HAP-1 (cell line): Measurements from ENCODE around the gene ITGB4.

Experiments used
- DNase-seq, 2 experiments: peaks; one replicate each; pipeline ENCODE4 v3.0.0-alpha.2; 2016 to 2020; ENCODE audit warnings: low spot score in 2 of 2
- H3K27me3 ChIP-seq: fragments of 250-450 bp; sonication (Bioruptor Pico); 2 replicates; pipeline ENCODE4 v1.5.1; 2020; ENCODE audit warnings: low read depth, mild to moderate bottlenecking, moderate library complexity
- H3K36me3 ChIP-seq: fragments of 250-450 bp; sonication (Bioruptor Pico); replicated peaks from 2 replicates; pipeline ENCODE4 v1.5.1; 2020; ENCODE audit warnings: mild to moderate bottlenecking
- H3K4me1 ChIP-seq: fragments of 250-450 bp; sonication (Bioruptor Pico); 2 replicates; pipeline ENCODE4 v1.5.1; 2020; ENCODE audit warnings: mild to moderate bottlenecking
- H3K4me3 ChIP-seq: fragments of 250-450 bp; sonication (Bioruptor Pico); 2 replicates; pipeline ENCODE4 v1.5.1; 2020; ENCODE audit warnings: mild to moderate bottlenecking, moderate library complexity
- H3K9me3 ChIP-seq: fragments of 250-450 bp; sonication (Bioruptor Pico); 2 replicates; pipeline ENCODE4 v1.5.1; 2020; ENCODE audit warnings: mild to moderate bottlenecking, moderate library complexity
- in situ Hi-C: fragments of 300-500 bp; cut with MboI; formaldehyde crosslinking; loops from 3 replicates; pipeline ENCODE4 v1.14.3; 2020; ENCODE audit warnings: low sequenced_read_pairs, inconsistent platforms, mixed read lengths

Gene ITGB4

DNA sequence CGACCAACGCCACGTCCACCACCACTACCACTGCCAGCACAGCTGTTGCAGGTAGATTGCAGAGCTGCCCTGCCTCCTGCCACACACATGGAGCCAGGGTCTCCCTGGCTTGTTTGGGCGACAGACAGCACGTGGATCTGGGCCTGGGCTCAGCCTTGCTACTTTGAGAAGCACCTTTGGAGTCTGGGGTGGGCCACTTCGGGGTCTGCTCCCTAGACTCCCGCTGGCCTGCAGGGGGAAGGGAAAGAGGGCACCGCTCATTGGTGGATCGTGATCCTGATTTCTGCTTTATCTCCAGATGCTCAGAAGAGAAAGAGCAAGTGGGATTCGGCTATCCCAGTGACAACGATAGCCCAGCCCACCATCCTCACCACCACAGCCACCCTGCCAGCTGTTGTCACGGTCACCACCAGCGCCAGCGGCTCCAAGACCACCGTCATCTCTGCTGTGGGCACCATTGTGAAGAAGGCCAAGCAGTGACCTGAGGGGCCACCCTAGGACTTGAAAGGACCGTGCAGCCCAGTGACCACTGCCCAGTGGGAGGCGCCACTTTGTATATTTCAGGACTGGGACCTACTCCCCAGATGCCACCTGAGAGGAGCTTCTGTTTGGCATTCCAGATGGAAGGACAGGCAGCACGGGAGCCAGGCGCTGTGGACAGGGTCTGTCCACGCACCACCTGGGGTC, 15.1 kb upstream of the ITGB4 start:
- peaks cover 56% of the 10 kb centered on the region for H3K36me3 ChIP-seq
- in situ Hi-C loops, result no loop called here

DNA sequence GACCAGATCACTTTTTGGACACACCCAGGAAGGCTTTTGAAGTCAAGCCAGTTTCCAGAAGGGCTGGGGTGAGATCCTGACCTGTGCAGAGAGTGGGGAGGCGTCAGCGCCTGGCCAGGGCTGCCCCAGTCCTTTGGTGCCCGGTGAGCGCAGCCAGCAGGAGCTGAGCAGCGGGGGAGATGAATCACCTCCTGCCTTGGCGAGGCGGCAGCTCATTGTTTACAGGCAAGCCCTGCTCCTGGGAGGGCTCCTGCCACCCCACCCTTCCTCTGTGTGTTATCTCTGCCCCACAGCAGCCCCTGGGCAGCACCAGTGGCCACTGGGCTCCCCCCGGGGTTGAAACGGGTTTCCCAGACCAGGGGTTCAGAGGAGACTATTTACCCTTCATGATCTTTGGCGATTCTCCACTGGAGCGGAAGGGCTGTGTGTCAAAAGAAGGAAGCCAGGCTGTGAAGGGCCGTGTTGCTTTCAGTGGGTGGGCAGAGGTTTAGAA, 14.1 kb upstream of the ITGB4 start:
- Histone ChIP-seq H3K4me3 (no peak overlapping the region), H3K36me3 (peaks cover 47% of the 10 kb centered on the region), H3K9me3 (no peaks in the 10 kb centered on the region), H3K4me1 (no peaks in the 10 kb centered on the region), H3K27me3 (no peaks in the 10 kb centered on the region)
- no peak for DNase-seq
- in situ Hi-C loops, result no loop called here

More for the DNA sequence above, 15.1 kb upstream of the ITGB4 start:
- H3K9me3 ChIP-seq, result no peaks in the 10 kb centered on the region
- no peak overlapping the region for H3K4me3 ChIP-seq
- H3K27me3 ChIP-seq, result no peaks in the 10 kb centered on the region
- H3K4me1 ChIP-seq, result no peaks in the 10 kb centered on the region
- no peak for DNase-seq

DNA sequence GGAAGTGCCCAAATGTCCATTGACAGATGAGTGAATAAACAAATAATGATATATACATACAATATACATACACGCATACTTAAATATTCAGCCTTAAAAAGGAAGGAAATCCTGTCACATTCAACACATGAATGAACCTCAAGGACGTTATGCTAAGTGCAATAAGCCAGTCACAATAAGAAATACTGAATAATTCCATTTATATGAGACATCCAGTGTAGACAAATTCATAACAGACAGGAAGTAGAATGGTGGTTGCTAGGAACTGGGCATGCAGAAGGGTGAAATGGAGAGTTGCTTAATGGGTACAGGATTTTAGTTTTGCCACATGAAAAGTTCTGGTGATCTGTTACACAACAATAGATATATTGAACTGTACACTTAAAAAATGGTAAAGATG, 8.8 kb upstream of the ITGB4 start:
- in situ Hi-C loops, result no loop called here
- DNase-seq, result no peak
- Histone ChIP-seq H3K4me1 (no peaks in the 10 kb centered on the region), H3K27me3 (no peaks in the 10 kb centered on the region), H3K9me3 (no peaks in the 10 kb centered on the region), H3K4me3 (no peak overlapping the region), H3K36me3 (no peaks in the 10 kb centered on the region)

DNA sequence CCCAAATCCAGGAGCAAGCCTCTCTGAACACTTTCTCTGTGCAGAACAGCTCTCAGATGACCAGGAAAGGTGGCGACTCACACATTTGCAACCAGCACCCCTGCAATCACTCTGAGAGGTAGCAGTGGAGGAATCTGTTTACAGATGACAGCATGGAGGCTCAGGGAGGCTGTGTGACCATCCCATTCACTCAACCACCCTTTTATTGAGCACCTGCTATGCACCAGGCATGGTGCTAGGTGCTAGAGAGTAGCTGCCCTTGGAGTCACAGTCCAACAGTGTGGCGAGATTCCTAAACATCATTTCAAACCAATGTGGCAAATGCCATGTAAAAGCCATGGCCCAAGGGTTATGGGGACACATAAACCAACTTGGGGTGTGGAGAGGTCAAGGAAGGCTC, 1.5 kb upstream of the ITGB4 start:
- no peak for DNase-seq
- H3K27me3 ChIP-seq, result peaks cover 8% of the 10 kb centered on the region
- H3K36me3 ChIP-seq, result no peaks in the 10 kb centered on the region
- no peak overlapping the region for H3K4me3 ChIP-seq
- no peaks in the 10 kb centered on the region for H3K4me1 ChIP-seq
- in situ Hi-C loops, result no loop called here
- H3K9me3 ChIP-seq, result no peaks in the 10 kb centered on the region

DNA sequence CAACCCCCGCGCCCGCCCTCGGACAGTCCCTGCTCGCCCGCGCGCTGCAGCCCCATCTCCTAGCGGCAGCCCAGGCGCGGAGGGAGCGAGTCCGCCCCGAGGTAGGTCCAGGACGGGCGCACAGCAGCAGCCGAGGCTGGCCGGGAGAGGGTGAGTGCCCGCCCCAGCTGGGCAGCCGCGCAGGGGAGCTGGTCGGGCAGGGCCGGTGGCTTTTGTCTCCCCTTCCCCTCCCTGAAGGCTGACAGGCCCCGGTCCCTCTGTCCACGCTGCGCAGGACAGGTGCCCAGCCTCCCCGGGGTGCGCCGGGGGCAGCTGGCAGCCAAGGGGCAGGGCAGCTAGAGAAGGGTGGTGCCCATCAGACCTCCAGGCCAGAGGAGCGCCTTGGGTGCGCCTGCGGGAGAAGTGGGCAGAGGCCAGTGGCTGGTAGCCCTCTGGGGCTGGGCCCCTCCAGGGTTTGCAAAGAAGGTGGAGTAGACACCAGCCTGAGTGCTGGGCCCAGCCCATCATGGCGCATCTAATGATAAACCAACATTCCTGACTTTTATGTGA, 278 bp downstream of the ITGB4 start:
- DNase-seq, result no peak
- Histone ChIP-seq H3K4me3 (peak overlapping the region; percentile 16), H3K27me3 (peaks cover 8% of the 10 kb centered on the region), H3K9me3 (no peaks in the 10 kb centered on the region), H3K4me1 (no peaks in the 10 kb centered on the region), H3K36me3 (no peaks in the 10 kb centered on the region)
- in situ Hi-C loops, result no loop called here

DNA sequence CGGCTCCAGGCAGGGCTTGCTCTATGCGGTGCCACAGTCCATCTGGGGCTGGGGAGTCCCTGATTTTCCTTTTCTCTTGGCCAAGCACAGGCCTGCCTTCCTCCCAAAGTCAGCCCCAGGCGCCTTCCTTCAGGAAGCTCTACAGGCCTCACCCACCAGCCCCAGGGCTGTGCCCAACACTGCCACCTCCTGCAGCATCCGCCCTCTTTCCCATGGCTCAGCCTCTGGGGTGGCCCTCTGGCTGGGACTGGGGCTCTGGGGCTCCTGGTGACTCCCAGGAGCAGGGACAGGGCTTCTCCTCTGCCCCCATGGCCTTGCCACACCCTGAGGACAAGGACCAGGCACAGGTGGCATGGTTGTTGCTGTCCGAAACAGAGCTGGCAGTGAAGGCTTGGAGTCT, 817 bp downstream of the ITGB4 start:
- Histone ChIP-seq H3K36me3 (no peaks in the 10 kb centered on the region), H3K9me3 (no peaks in the 10 kb centered on the region), H3K4me1 (no peaks in the 10 kb centered on the region), H3K4me3 (no peak overlapping the region), H3K27me3 (peaks cover 8% of the 10 kb centered on the region)
- in situ Hi-C loops, result no loop called here
- DNase-seq, result no peak

DNA sequence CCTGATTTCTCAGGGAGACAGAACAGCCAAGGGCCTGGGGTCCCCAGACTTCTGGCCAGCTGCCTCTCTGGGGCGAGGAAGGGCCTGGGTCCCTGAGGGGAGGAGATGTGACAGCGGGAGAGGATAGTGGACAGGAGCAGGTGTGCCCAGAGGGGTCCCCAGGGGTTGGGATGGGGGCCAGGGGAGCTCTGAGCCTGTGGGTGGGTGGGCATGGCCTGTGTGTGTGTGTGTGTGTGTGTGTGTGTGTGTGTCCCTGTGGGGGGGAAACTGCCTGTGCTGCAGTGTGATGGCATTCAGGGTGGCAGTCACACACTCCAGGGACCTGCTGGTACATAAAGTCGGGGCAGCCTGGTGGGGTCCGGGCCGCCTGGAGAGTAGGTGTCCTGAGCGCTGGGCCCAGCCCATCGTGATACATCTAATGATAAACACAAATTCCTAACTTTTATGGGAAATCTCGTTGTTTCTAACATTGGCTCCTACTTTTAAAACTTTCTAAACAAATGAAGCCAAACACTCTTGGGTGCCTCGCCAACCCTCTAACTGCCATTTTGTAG, 1.4 kb downstream of the ITGB4 start:
- Histone ChIP-seq H3K4me3 (no peak overlapping the region), H3K36me3 (no peaks in the 10 kb centered on the region), H3K27me3 (peaks cover 8% of the 10 kb centered on the region), H3K4me1 (no peaks in the 10 kb centered on the region), H3K9me3 (no peaks in the 10 kb centered on the region)
- no peak for DNase-seq
- in situ Hi-C loops, result no loop called here

DNA sequence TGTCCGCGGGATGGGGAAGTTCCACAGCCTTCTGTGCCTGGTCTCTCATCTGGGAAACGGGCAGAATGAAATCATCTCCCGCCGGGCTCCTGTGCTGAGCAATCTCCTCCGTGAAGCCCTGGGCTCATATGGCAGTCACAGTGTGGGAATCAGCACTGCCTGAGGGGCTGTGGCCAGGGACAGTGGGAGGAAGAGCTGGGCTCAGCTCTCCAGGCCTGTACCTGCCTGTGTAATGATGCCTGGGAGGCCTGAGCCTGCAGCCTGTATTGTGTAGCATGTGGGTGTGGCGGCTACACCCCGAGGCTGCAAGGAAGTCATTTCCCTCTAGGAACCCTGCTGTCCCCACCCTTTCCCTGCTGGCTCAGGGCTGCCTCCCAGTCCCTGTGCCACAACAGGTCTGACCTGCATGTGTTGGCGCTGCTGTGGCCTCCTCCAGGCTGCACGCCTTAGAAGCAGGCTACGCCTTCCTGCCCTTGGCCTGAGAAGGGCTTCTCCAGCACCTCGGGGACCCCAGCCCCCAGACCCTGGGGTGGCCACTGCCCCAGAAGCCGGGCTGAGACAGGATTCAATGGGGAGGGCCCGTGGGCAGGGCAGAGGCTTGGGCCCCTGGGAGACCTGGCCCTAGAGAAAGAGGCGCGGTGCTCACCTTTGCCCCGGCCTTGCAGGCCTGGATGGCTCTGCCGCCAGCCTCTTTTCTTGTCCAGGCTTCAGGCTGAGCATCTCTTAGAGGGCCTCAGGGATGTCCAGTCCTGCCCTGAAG, 2.1 kb downstream of the ITGB4 start:
- no peak for DNase-seq
- Histone ChIP-seq H3K27me3 (peaks cover 8% of the 10 kb centered on the region), H3K4me3 (no peak overlapping the region), H3K4me1 (no peaks in the 10 kb centered on the region), H3K36me3 (no peaks in the 10 kb centered on the region), H3K9me3 (no peaks in the 10 kb centered on the region)
- in situ Hi-C loops, result no loop called here

DNA sequence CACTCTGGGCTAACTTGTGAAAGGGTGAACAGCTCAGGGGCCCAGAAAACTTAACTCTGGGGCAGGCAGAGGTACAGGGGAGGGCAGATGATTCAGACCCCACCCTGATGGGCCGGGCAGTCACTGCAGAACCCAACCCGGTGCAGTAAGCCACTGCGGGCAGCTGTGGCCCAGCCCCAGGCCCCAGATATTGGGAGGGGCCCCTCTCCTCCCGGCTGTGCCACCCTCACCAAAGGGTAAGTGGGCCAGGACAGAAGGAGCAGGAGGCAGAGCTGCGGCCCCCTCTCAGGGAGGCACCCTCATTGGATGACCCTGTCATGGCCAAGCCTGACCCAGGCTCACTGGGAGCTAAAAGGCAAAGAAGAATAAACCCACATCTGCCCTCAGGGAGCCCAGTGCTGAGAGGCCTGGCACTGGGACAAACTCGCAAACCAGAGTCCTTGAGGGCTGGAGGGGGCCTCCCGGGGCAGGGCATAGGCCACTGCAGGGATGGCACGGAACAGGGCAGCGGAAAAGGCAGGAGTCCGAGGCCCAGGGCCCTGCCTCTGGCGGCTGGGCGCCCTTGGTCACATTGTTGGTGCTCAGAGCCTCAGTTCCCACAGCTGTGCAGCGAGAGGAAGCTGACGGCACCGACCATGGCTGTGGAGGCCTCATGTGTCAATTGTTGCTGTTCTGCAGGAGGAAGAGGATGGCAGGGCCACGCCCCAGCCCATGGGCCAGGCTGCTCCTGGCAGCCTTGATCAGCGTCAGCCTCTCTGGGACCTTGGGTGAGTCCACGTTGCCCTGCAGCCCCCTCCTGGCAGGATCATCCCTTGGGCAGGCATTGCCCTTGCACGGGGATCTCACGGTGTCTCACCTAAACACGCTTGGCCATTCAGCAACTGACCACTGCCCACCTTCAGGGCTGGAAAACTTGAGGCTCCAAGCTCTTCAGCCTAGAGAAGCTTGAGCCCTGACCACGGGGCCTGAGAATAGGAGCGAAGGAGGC, 3.1 kb downstream of the ITGB4 start:
- Histone ChIP-seq H3K4me3 (no peak overlapping the region), H3K4me1 (no peaks in the 10 kb centered on the region), H3K9me3 (no peaks in the 10 kb centered on the region), H3K36me3 (no peaks in the 10 kb centered on the region), H3K27me3 (peaks cover 8% of the 10 kb centered on the region)
- no peak for DNase-seq
- in situ Hi-C loops, result no loop called here

DNA sequence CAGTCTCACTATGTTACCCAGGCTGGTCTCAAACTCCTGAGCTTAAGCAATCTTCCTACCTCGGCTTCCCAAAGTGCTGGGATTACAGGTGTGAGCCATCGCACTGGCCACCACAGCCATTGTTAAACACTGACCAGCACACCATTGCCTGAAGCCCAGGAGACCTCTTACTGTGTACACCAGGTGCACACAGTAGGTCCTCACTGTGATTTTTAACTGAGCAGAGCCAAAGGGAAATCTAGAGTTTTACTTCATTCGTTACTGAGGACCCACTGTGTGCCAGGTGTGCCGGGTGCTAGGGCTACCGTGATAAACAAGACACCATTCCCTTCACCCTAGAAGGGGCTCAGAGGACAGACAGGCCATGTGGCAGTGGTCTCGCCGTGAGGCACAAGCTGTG, 4.2 kb downstream of the ITGB4 start:
- in situ Hi-C loops, result no loop called here
- peaks cover 4% of the 10 kb centered on the region for H3K27me3 ChIP-seq

DNA sequence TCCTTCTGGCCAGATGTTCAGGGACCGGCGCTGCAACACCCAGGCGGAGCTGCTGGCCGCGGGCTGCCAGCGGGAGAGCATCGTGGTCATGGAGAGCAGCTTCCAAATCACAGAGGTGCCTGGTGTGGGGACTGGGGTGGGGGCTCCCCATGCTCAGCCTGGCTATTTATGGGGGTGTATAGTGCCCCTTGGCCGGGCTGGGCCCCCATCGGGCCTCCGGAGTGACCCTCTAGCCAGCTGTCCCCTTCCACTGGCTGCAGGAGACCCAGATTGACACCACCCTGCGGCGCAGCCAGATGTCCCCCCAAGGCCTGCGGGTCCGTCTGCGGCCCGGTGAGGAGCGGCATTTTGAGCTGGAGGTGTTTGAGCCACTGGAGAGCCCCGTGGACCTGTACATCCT, 6.1 kb downstream of the ITGB4 start:
- DNase-seq, result no peak
- Histone ChIP-seq H3K4me3 (no peak overlapping the region), H3K9me3 (no peaks in the 10 kb centered on the region), H3K36me3 (no peaks in the 10 kb centered on the region), H3K4me1 (no peaks in the 10 kb centered on the region), H3K27me3 (no peaks in the 10 kb centered on the region)
- in situ Hi-C loops, result no loop called here

More for the DNA sequence above, 4.2 kb downstream of the ITGB4 start:
- Histone ChIP-seq H3K4me1 (no peaks in the 10 kb centered on the region), H3K4me3 (no peak overlapping the region), H3K9me3 (no peaks in the 10 kb centered on the region), H3K36me3 (no peaks in the 10 kb centered on the region)
- no peak for DNase-seq

DNA sequence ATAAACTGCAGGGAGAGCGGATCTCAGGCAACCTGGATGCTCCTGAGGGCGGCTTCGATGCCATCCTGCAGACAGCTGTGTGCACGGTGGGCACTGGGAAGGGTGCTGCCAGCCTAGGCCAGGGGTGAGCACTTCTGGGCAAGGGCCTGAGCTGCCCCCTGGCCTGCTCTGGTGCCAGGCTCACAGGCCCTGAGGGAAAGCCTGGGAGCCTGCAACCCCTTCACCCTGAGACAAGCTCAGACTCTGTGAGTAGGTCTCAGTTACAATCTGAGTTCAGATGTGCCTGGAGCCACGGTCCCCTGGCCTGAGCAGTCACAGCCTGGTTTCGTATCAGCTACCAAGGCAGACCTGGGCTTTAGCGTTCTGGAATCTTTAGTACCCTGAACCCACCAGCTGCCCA, 8.1 kb downstream of the ITGB4 start:
- no peak for DNase-seq
- Histone ChIP-seq H3K4me1 (no peaks in the 10 kb centered on the region), H3K9me3 (no peaks in the 10 kb centered on the region), H3K4me3 (no peak overlapping the region), H3K27me3 (no peaks in the 10 kb centered on the region), H3K36me3 (no peaks in the 10 kb centered on the region)
- in situ Hi-C loops, result no loop called here

DNA sequence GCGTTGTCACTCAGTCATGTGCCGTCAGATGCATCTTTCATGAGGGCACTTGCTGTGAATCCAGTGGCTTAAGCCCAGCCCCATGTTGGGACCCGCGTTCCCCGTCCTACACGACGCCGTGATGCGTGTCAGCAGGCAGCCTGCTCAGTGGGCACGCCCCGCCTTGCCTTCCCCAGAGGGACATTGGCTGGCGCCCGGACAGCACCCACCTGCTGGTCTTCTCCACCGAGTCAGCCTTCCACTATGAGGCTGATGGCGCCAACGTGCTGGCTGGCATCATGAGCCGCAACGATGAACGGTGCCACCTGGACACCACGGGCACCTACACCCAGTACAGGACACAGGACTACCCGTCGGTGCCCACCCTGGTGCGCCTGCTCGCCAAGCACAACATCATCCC, 8.8 kb downstream of the ITGB4 start:
- Histone ChIP-seq H3K36me3 (no peaks in the 10 kb centered on the region), H3K4me1 (no peaks in the 10 kb centered on the region)
- no peak for DNase-seq

More for the DNA sequence above, 8.8 kb downstream of the ITGB4 start:
- Histone ChIP-seq H3K4me3 (no peak overlapping the region), H3K27me3 (no peaks in the 10 kb centered on the region), H3K9me3 (no peaks in the 10 kb centered on the region)
- in situ Hi-C loops, result no loop called here
